Epithelial cell of proximal tubule (primary cell): Measurements from ENCODE around the gene GNG14. TPM values are rescaled to one million over a fixed set of nuclear protein-coding genes. Genes with fewer than 3 reads are reported as not detected.
A peak's percentile ranks its signal among the peaks of the same experiment; 100 is the strongest.
"Not testable (repeated sequence)": the region's sequence is repeated elsewhere in the genome, so short reads cannot be mapped to it uniquely, and the experiment has no call there.

Source experiments
- DNase-seq: peaks from one replicate; pipeline ENCODE4 v3.0.0-alpha.2; 2011; ENCODE audit warnings: low read depth
- H3K4me3 ChIP-seq: 2 replicates; pipeline ENCODE4 v1.5.1; 2011; ENCODE audit warnings: low read depth, mild to moderate bottlenecking, low read length
- total RNA-seq: library from RNA; depleted of rRNA; stranded (reverse); fragments of >200 nt; gene quantifications from 2 replicates; pipeline ENCODE4 v1.2.3, GENCODE V29; 2015
- TF ChIP-seq, protein P1 (sequence below): conservative IDR thresholded peaks from 2 replicates; pipeline ENCODE4 v1.5.1; 2012; ENCODE audit warnings: low read depth, mild to moderate bottlenecking, low read length

The GNG14 gene
- total RNA-seq, 1 donor from 2014 or later = not detected

DNA sequence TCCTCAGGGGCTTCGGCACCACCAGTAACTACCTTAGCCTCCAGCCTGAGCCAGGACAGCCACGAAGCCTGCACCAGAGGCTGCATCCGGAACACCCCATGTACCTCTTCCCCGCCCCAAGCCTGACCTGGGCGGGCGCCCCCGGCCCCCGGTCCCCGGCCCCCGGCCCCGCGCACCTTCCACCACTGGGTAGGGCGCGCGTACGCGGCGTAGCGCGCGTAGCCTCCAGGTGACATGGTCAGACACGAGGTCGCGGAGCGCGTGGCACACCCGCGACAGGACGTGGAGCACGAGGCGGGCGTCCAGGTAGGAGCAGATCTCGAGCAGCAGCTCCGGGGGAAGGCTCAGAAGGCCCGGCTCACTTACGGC is 8.2 kb downstream of the GNG14 start:
- DNase-seq = no peak
- peak overlapping the region; percentile 92 for H3K4me3 ChIP-seq
- TF ChIP-seq, protein P1, sequence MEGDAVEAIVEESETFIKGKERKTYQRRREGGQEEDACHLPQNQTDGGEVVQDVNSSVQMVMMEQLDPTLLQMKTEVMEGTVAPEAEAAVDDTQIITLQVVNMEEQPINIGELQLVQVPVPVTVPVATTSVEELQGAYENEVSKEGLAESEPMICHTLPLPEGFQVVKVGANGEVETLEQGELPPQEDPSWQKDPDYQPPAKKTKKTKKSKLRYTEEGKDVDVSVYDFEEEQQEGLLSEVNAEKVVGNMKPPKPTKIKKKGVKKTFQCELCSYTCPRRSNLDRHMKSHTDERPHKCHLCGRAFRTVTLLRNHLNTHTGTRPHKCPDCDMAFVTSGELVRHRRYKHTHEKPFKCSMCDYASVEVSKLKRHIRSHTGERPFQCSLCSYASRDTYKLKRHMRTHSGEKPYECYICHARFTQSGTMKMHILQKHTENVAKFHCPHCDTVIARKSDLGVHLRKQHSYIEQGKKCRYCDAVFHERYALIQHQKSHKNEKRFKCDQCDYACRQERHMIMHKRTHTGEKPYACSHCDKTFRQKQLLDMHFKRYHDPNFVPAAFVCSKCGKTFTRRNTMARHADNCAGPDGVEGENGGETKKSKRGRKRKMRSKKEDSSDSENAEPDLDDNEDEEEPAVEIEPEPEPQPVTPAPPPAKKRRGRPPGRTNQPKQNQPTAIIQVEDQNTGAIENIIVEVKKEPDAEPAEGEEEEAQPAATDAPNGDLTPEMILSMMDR = no peak

DNA sequence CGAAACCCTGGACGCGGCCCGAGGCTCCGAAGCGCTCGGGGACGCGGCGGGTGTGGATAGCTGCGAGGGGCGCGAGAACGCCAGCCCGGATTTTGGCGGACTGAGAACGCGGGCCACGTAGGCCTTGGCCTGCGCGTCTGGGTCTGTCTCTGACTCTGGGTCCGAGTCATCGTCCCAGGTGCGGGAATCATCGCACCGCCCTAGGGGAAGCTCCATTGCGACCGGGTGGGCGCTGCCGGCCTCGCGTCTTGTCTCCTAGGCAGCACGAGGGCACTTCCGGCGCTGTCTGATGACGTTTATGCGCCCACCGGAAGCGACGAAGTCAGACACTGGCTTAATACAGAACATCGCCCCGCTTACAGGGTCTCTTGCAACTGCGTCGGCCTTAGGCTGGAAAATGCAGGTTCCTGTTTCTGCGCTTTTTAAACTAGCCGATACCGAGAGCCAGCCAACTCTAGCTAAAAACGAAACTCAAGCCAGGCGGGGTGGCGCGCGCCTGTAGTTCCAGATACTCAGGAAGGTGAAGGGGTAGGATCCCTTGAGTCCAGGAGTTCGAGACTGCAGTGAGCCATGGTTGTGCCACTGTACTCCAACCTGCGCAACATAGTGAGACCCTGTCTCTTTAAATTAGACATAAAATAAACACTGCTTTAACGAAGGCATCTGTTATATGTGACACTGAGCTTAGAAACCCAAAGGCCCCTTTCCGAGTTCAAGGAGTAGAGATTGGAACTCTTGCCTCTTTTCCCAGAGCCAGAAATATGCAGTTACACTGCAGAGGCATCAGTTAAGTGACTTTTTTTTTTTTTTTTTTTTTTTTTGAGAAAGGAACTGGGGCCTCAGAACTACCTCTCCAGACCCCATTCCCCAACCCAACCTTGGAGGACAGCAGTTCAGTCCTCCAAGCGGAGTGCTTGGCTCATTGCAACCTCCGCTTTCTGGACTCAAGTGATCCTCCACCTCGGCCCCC is 8.9 kb downstream of the GNG14 start, which contains the start of gene FBXW9:
Gene FBXW9, minus strand, starts transcription at position 266 of the 970 bp plus-strand sequence. Its CDS starts 50 bp downstream, at position 216.
- TF ChIP-seq, protein P1 = no peak
- H3K4me3 ChIP-seq = peak within 1 kb of the TSS; percentile 92
- DNase-seq = peak; percentile 54

DNA sequence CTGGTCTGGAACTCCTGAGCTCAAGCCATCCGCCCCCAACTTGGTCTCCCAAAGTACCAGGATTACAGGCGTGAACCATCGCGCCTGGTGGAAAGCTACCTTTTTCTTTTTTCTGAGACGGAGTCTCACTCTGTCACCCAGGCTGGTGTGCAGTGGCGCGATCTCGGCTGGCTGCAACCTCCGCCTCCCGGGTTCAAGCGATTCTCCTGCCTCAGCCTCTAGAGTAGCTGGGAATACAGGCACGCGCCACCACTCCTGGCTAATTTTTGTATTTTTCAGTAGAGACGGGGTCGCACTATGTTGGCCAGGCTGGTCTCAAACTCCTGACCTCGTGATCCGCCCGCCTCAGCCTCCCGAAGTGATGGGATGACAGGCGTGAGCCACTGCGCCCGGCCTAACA is 9.6 kb downstream of the GNG14 start:
- not testable (repeated sequence) for DNase-seq, H3K4me3 ChIP-seq

DNA sequence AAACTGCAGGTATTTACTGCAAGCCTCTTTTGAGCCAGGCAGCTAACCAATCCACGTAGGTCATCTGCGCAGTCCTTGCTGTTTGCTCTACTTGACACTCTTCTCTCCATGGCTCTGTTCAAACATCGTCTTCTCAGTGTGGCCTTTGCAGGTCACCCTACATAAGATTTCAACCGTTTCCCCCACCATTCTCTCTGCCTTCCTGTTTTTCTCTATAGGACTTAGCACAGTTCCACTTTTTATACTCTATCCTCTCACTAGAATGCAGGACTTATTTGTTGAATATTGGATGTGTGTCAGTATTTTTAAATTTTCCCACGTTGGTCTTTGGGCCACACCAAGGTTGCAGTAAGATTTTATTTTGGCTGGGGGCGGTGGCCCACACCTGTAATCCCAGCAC is 10.3 kb downstream of the GNG14 start:
- DNase-seq = no peak
- H3K4me3 ChIP-seq = no peak overlapping the region
- TF ChIP-seq, protein P1 = no peak

DNA sequence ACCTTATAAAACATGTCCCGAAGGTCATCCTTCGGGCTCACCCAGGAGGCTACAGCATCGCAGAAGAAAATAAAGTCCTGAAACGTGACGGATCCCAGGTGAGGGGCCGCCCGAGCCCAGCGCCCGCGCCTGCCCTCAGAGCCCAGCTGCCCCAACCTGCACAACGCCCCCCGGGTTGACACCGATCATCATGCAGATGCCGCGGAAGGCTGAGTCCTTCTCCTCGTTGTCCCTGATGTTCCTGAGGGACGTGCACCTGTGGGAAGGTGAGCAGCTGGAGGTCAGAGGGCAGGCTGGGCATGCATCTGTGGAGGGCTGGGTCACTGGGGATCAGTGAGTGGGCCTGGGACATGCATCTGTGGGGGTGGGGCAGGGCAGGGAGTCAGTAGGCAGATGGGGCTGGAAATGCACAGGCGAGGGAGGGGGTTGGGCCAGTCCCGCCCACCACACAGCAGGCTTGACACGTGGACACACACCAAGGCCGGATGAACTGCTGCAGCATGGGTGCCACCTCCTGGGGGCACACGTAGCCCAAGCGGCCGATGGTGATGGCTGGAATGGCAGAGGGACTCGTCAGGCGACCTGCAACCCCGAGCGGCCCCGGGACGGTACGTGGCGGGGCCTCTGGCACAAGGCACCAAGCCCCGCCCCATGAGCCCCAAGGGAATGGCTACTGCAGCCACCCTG is 13.9 kb downstream of the GNG14 start:
- no peak for DNase-seq

DNA sequence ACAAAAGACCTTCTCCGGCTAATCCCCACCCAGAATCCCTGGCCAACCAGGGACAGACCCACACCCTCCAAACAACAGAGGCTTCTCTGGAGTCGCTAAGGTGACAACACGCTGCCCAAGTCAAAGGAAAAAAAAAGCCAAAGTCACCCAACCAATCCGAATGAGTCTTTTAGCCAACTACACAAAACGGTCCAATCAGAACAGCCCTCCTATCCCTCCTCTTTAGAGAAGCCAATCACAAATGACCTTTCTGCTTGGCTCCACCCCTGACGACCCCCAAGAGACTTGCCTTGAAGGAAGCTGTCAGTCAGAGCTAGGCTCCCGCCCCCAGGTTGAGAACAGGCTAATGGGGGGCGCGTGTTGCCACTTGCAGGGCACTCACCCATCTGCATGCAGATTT is 15.2 kb downstream of the GNG14 start:
- H3K4me3 ChIP-seq = no peak overlapping the region
- TF ChIP-seq, protein P1 = no peak
- DNase-seq = no peak

More for the DNA sequence above, 13.9 kb downstream of the GNG14 start:
- TF ChIP-seq, protein P1 = no peak
- no peak overlapping the region for H3K4me3 ChIP-seq

DNA sequence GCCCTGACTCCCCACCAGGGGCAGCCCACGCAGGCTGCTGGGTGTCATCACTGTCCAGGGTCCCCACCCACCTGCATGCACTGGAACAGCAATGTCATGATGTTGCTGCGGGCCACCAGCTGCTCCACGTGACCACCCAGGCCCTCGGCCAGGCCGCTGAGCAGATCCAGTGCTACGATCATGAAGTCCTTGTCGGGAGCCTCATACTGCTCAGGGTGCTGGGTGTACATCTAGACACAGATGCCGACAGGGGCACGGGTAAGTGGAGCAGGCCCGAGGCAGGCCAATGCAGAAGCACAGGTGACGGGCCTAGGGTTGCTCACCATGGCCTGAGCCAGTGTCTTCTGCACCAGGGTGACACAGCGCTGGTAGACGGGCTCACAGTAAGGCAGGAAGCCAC is 17.4 kb downstream of the GNG14 start:
- DNase-seq = no peak
- TF ChIP-seq, protein P1 = no peak
- no peak overlapping the region for H3K4me3 ChIP-seq
